HepG2 (cell line): ENCODE data around the gene ARMH3. TPM values are rescaled to one million over a fixed set of nuclear protein-coding genes. Genes with fewer than 3 reads are reported as not detected.

Experiments used
- ATAC-seq: fragments of 200-7000 bp; cut with Tn5 transposase; 3 replicates; pipeline ENCODE4 v1.9.1; 2020; ENCODE audit warnings: mild to moderate bottlenecking, moderate library complexity
- BruUV-seq: library from RNA; stranded (reverse); fragments of 400-500 nt; replicated peaks from 2 replicates; lab custom pipeline; 2021; lab: Mats Ljungman, UMichigan
- CTCF ChIA-PET: fragments of 300-600 bp; formaldehyde crosslinking; extraction: SDS; loops from one replicate; lab custom pipeline; 2021; ENCODE audit warnings: low total read pairs, inconsistent platforms, low intra/inter-chr PET ratio; lab: Yijun Ruan, JAX
- POLR2A ChIA-PET: fragments of 350-600 bp; sonication (Branson Sonifier 250); formaldehyde crosslinking; loops from one replicate; lab custom pipeline; 2020; ENCODE audit warnings: antibody characterized with exemption, inconsistent platforms; lab: Yijun Ruan, JAX
- DNase-seq: peaks from one replicate; pipeline ENCODE4 v3.0.0-alpha.2; 2015; ENCODE audit warnings: low spot score
- FAIRE-seq: peaks from 3 replicates; lab custom pipeline; 2011; peaks lifted over from hg19 to GRCh38; lab: Jason Lieb, UNC
- H2AFZ ChIP-seq: one replicate; pipeline ENCODE4 v1.6.1; 2011; ENCODE audit warnings: low read length, inconsistent platforms
- H3K27ac ChIP-seq: fragments of 300-600 bp; 3 replicates; pipeline ENCODE4 v1.8.0; 2011; ENCODE audit warnings: mixed run types, mild to moderate bottlenecking, mixed read lengths, low read length, inconsistent platforms; ENCODE audit not compliant: insufficient read depth; ENCODE audit errors: extremely low read length
- H3K27me3 ChIP-seq, 2 experiments: fragments of 200-600 bp in 1 of 2; 2 replicates in 1 of 2; 3 replicates in 1 of 2; pipeline versions ENCODE4 v1.6.0 to v1.8.0; 2011; ENCODE audit warnings: low read length in 2 of 2, mild to moderate bottlenecking in 2 of 2, moderate library complexity in 2 of 2, inconsistent platforms in 1 of 2; ENCODE audit not compliant: insufficient read depth in 2 of 2, control insufficient read depth in 1 of 2
- H3K36me3 ChIP-seq, 2 experiments: fragments of 200-600 bp in 1 of 2; replicated peaks in 1 of 2; 2 replicates in 1 of 2; 3 replicates in 1 of 2; pipeline versions ENCODE4 v1.5.1 to v1.8.0; 2011; ENCODE audit warnings: low read length in 2 of 2, inconsistent platforms in 1 of 2; ENCODE audit not compliant: insufficient read depth in 2 of 2, control insufficient read depth in 1 of 2
- H3K4me1 ChIP-seq: 2 replicates; pipeline ENCODE4 v1.5.1; 2012; ENCODE audit warnings: low read length, inconsistent platforms; ENCODE audit not compliant: insufficient read depth
- H3K4me2 ChIP-seq: 2 replicates; pipeline ENCODE4 v1.6.0; 2011; ENCODE audit warnings: low read depth, low read length, inconsistent platforms
- H3K4me3 ChIP-seq, 3 experiments: fragments of 200-600 bp in 1 of 3; sonication (generic), shearing (Covaris generic) in 1 of 3; replicated peaks in 1 of 3; 2 replicates each; pipeline ENCODE4 v1.5.1; 2011 to 2016; ENCODE audit warnings: low read length in 3 of 3, inconsistent platforms in 2 of 3, low read depth in 2 of 3, mild to moderate bottlenecking in 2 of 3, control low read depth in 1 of 3, mixed read lengths in 1 of 3; ENCODE audit not compliant: insufficient read depth in 1 of 3
- H3K79me2 ChIP-seq: one replicate; pipeline ENCODE4 v1.6.1; 2011; ENCODE audit warnings: low read length, inconsistent platforms; ENCODE audit not compliant: insufficient read depth
- H3K9ac ChIP-seq: 2 replicates; pipeline ENCODE4 v1.6.0; 2011; ENCODE audit warnings: mild to moderate bottlenecking, low read depth, low read length, inconsistent platforms; ENCODE audit not compliant: insufficient read depth
- H3K9me3 ChIP-seq: 2 replicates; pipeline ENCODE4 v1.5.1; 2012; ENCODE audit warnings: mild to moderate bottlenecking, low read length
- H4K20me1 ChIP-seq: 2 replicates; pipeline ENCODE4 v1.6.0; 2011; ENCODE audit warnings: inconsistent platforms, mild to moderate bottlenecking, low read length, moderate library complexity; ENCODE audit not compliant: insufficient read depth
- GPN1 ChIP-seq: sonication (generic); formaldehyde crosslinking; IDR thresholded peaks from 2 replicates; pipeline ENCODE4 v1.5.1; 2020; ENCODE audit warnings: missing genetic modification reagents, borderline replicate concordance
- HNRNPK ChIP-seq: fragments of 200-400 bp; formaldehyde crosslinking; IDR thresholded peaks from 2 replicates; pipeline ENCODE4 v1.6.1; 2018; ENCODE audit warnings: low read length, low read depth, moderate library complexity, mild to moderate bottlenecking; ENCODE audit not compliant: poor library complexity, severe bottlenecking
- STAG1 ChIP-seq: sonication (generic); formaldehyde crosslinking; IDR thresholded peaks from 2 replicates; pipeline ENCODE4 v1.4.0; 2020; ENCODE audit warnings: missing genetic modification reagents
- in situ Hi-C: cut with HindIII; loops from 2 replicates; pipeline ENCODE4 v1.10.0; 2017; ENCODE audit warnings: low pct_unique_long_range_greater_than_20kb; ENCODE audit not compliant: extremely low pct_ligation_motif_present
- intact Hi-C: fragments of 100-400 bp; cut with micrococcal nuclease; formaldehyde crosslinking; loops from one replicate; pipeline ENCODE4 v1.10.0; 2022; ENCODE audit not compliant: unreplicated experiment
- polyA plus RNA-seq, 8 experiments: library from polyadenylated mRNA; depleted of rRNA in 3 of 8; stranded (reverse) in 7 of 8; unstranded in 1 of 8; fragments of >200 nt; fragmentation: Illumina TruSeq in 4 of 8; extraction: Trizol in 4 of 8; gene quantifications; 2 replicates each; pipeline versions ENCODE4 v1.2.1 to v1.2.3, GENCODE V29; 2011 to 2016; ENCODE audit warnings: low read depth in 4 of 8, missing spikeins in 1 of 8, mixed read lengths in 1 of 8; ENCODE audit not compliant: insufficient read depth in 1 of 8
- total RNA-seq, 5 experiments: library from RNA; depleted of rRNA; stranded (reverse); fragments of >200 nt; fragmentation: Illumina TruSeq; extraction: Trizol; gene quantifications; 2 replicates each; pipeline ENCODE4 v1.2.3, GENCODE V29; 2016; ENCODE audit warnings: low read depth in 1 of 5
- TF ChIP-seq, protein P1 (sequence below): sonication (generic); formaldehyde crosslinking; IDR thresholded peaks from 2 replicates; pipeline ENCODE4 v1.9.0; 2022; ENCODE audit warnings: missing genetic modification reagents, mild to moderate bottlenecking, borderline replicate concordance

The ARMH3 gene
- total and polyA plus RNA-seq, 2 of the 13 experiments (the other 11 are each of a cell fraction or from before 2014, with no cell fraction given), result 8.4 to 16.9 TPM

DNA sequence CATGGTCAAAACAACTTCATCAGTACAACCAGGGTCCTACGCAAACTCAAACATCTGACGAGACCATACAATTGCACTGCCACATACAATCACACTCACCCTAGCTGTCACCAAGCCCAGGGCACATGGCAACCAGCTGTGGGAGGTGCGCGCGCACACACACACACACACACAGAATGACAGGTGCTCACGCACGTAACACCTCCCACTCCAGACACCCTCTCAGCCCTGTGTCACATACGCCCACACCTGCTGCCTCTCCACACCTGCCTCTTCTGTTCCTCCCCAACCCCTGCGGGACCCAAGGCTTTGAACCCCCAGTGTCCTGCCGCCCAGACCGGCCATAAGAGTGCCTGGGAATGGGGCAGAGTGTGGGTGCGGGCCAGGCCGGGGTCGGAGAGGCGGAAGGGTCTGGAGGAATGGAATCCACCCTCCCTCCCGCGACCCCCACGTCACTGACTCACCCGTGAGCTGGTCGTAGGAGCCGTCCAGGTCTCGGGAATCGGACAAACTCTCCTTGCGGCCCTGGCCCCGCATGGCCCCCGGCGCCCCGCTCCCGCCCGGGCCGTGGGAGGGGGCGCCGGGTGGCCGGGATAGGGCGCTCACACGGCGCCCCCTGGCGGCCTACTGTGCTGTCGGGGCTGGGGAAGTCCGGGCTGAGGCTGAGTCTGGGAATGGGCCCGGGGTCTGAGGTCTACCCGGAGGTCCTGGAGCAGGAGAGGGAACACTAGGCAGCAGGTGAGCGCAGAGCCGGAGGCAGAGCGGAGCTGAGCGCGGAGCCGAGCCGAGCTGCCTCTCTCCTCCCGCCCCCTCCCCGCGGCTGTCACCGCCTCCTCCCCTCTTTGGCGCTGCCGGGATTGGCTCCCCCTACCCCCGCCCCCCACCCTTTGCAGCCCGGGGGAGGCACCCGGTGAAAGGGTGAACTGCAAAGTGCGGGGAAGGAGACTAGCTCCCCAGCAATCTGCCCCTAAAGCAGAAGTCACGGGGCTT, 212.6 kb downstream of the ARMH3 start, which contains the start of gene KCNIP2 (continued):
- TF ChIP-seq HNRNPK, result peak; percentile 13

DNA sequence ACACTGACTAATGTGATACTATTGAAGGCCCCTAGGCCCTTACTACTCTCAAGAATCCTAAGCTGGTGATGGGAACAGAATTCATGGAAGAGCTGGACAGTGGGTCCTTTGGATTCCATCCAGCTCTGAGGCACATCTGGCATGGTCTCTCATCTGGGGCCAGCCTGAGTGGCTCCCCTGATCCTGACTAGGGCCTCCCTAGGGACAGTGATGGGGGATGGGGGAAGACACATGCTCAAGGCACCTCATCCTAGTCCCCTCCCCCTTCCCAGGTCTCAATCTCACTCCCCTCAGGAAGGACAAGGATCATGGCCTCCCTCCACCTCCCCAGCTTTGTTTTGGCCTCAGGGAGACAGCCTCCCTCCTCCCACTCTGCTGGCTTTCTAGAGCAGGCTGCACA, 214.1 kb downstream of the ARMH3 start:
- POLR2A ChIA-PET, result interaction anchor here (0.6 to 2.1 kb wide), 2 partner anchors 23 to 49 kb away, joined by 3 to 17 read pairs; partner anchors contain the start of gene OGA
- Histone ChIP-seq H2AFZ (no peak overlapping the region), H3K79me2 (no peaks in the 10 kb centered on the region), H3K4me2 (no peak overlapping the region), H3K9ac (no peak overlapping the region), H3K27me3 (no peaks in the 10 kb centered on the region), H3K4me3 (no peak overlapping the region), H3K27ac (no peak overlapping the region), H3K9me3 (no peaks in the 10 kb centered on the region), H4K20me1 (peaks cover 16% of the 10 kb centered on the region; the same call in 1 of the 2 replicates), H3K36me3 (peaks cover 0 to 3% of the 10 kb centered on the region in 2 experiments; a peak in 1 of 5 replicates), H3K4me1 (peaks cover 33% of the 10 kb centered on the region)
- ATAC-seq (no peak), FAIRE-seq (no peak), DNase-seq (no peak)
- in situ Hi-C loops, result loop anchor here (5.0 kb wide), 1 partner anchor 170 kb away; no protein-coding TSS in a partner anchor
- no TSS peak for BruUV-seq
- CTCF ChIA-PET, result interaction anchor here (1.8 kb wide), 1 partner anchor 168 kb away, joined by 10 read pairs; no protein-coding TSS in a partner anchor
- intact Hi-C loops, result no loop called here
- TF ChIP-seq, protein P1, sequence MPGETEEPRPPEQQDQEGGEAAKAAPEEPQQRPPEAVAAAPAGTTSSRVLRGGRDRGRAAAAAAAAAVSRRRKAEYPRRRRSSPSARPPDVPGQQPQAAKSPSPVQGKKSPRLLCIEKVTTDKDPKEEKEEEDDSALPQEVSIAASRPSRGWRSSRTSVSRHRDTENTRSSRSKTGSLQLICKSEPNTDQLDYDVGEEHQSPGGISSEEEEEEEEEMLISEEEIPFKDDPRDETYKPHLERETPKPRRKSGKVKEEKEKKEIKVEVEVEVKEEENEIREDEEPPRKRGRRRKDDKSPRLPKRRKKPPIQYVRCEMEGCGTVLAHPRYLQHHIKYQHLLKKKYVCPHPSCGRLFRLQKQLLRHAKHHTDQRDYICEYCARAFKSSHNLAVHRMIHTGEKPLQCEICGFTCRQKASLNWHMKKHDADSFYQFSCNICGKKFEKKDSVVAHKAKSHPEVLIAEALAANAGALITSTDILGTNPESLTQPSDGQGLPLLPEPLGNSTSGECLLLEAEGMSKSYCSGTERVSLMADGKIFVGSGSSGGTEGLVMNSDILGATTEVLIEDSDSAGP (CRISPR knock-in tag), result 0 out of 2 replicates have a peak, but pooled peaks have one; percentile 4
- TF ChIP-seq GPN1 (CRISPR knock-in tag) (no peak), STAG1 (CRISPR knock-in tag) (no peak)
